ENCODE measurements around the gene OR11A1. TPM values are rescaled to one million over a fixed set of nuclear protein-coding genes. Genes with fewer than 3 reads are reported as not detected.

Gene OR11A1
- polyA plus RNA-seq, 1 experiment = not detected

GRCh38 chr6:29477923-29478450 lies 21.1 kb upstream of the OR11A1 start:
- POLR2A ChIA-PET = no interaction called here
- H3K27me3 ChIP-seq (ENCODE audit: control insufficient read depth, insufficient read depth, low read length) = no peaks in the 10 kb centered on the region
- no peaks in the 10 kb centered on the region for H3K36me3 ChIP-seq (ENCODE audit: control insufficient read depth, insufficient read depth, low read length)
- TF ChIP-seq, protein P1, sequence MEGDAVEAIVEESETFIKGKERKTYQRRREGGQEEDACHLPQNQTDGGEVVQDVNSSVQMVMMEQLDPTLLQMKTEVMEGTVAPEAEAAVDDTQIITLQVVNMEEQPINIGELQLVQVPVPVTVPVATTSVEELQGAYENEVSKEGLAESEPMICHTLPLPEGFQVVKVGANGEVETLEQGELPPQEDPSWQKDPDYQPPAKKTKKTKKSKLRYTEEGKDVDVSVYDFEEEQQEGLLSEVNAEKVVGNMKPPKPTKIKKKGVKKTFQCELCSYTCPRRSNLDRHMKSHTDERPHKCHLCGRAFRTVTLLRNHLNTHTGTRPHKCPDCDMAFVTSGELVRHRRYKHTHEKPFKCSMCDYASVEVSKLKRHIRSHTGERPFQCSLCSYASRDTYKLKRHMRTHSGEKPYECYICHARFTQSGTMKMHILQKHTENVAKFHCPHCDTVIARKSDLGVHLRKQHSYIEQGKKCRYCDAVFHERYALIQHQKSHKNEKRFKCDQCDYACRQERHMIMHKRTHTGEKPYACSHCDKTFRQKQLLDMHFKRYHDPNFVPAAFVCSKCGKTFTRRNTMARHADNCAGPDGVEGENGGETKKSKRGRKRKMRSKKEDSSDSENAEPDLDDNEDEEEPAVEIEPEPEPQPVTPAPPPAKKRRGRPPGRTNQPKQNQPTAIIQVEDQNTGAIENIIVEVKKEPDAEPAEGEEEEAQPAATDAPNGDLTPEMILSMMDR (IDR thresholded peaks at IDR 0.05; ENCODE audit: insufficient read depth, low read depth, low read length) = no peak
- CTCF ChIA-PET = no interaction called here
- DNase-seq (ENCODE audit: low read depth) = no peak
- H3K4me3 ChIP-seq (ENCODE audit: low read depth, low read length) = no peak overlapping the region

DNA sequence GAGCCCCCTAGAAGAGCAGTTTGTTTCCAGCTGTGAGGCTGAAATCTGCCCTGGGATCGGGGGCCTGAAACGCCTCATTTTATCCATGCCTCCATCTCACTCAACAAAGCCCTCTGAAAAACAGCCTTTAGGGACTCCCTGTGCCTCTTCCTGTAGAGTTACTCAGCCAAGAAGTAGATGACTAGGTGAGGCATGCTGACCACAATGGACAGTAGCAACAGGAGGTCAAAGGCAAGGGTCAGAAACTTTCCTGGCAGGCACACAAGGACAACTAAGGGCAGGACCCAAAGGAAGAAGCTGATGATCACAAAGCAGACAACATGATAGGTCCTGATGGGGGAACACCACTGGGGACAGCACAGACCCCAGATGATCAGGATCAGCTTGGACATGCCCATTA lies 18.1 kb upstream of the OR11A1 start:
- TF ChIP-seq, protein P1 (IDR thresholded peaks at IDR 0.05; ENCODE audit: insufficient read depth, low read depth, low read length) = no peak
- H3K27me3 ChIP-seq (ENCODE audit: control insufficient read depth, insufficient read depth, low read length) = no peaks in the 10 kb centered on the region
- H3K4me3 ChIP-seq (ENCODE audit: low read depth, low read length) = no peak overlapping the region
- DNase-seq (ENCODE audit: low read depth) = no peak
- CTCF ChIA-PET = no interaction called here
- H3K36me3 ChIP-seq (ENCODE audit: control insufficient read depth, insufficient read depth, low read length) = no peaks in the 10 kb centered on the region
- POLR2A ChIA-PET = no interaction called here

GRCh38 chr6:29466241-29466640 lies 9.4 kb upstream of the OR11A1 start:
- H3K27me3 ChIP-seq (ENCODE audit: control insufficient read depth, insufficient read depth, low read length) = no peaks in the 10 kb centered on the region
- DNase-seq (ENCODE audit: low read depth) = no peak
- no peak overlapping the region for H3K4me3 ChIP-seq (ENCODE audit: low read depth, low read length)
- CTCF ChIA-PET = no interaction called here
- POLR2A ChIA-PET = no interaction called here
- H3K36me3 ChIP-seq (ENCODE audit: control insufficient read depth, insufficient read depth, low read length) = no peaks in the 10 kb centered on the region
- TF ChIP-seq, protein P1 (IDR thresholded peaks at IDR 0.05; ENCODE audit: insufficient read depth, low read depth, low read length) = no peak

DNA sequence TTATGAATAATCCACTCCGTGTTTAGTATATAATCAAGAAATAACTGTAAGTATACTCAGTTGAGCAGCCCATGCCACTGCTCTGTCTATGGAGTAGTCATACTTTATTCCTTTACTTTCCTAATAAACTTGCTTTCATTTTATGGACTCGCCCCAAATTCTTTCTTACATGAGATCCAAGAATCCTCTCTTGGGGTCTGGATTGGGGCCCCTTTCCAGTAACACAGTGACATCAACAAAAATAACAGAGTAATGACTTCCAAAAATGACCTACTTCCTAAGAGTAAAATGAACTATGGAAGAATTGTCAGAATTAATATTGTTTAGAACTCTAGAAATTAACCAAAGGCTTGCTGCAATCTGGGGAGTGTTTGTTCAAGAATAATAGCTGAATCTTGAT lies 8.9 kb upstream of the OR11A1 start:
- ChIA-PET POLR2A (no interaction called here), CTCF (no interaction called here)
- H3K27me3 ChIP-seq (ENCODE audit: control insufficient read depth, insufficient read depth, low read length) = no peaks in the 10 kb centered on the region
- H3K4me3 ChIP-seq (ENCODE audit: low read depth, low read length) = no peak overlapping the region
- no peaks in the 10 kb centered on the region for H3K36me3 ChIP-seq (ENCODE audit: control insufficient read depth, insufficient read depth, low read length)
- TF ChIP-seq, protein P1 (IDR thresholded peaks at IDR 0.05; ENCODE audit: insufficient read depth, low read depth, low read length) = no peak
- DNase-seq (ENCODE audit: low read depth) = no peak

DNA sequence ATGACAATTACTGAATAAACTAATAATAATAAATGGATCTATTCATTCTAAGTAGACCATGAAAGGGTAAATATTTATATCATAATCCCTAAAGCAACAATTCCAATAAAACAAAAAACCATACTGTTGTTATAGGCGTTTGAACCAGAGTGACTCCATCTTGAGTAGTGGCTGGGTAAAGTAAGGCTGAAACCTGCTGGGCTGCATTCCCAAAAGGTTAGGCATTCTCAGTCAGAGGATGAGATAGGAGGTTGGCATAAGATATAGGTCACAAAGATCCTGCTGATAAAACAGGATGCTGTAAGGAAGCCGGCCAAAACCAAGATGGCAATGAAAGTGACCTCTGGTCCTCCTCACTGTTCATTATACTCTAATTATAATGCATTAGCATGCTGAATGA lies 8.4 kb upstream of the OR11A1 start:
- ChIA-PET POLR2A (no interaction called here), CTCF (no interaction called here)
- DNase-seq (ENCODE audit: low read depth) = no peak
- H3K27me3 ChIP-seq (ENCODE audit: control insufficient read depth, insufficient read depth, low read length) = no peaks in the 10 kb centered on the region
- H3K4me3 ChIP-seq (ENCODE audit: low read depth, low read length) = no peak overlapping the region
- TF ChIP-seq, protein P1 (IDR thresholded peaks at IDR 0.05; ENCODE audit: insufficient read depth, low read depth, low read length) = no peak
- no peaks in the 10 kb centered on the region for H3K36me3 ChIP-seq (ENCODE audit: control insufficient read depth, insufficient read depth, low read length)

Data from BJ (cell line).